ENCODE results near the gene DFFB.

The DFFB gene

DNA sequence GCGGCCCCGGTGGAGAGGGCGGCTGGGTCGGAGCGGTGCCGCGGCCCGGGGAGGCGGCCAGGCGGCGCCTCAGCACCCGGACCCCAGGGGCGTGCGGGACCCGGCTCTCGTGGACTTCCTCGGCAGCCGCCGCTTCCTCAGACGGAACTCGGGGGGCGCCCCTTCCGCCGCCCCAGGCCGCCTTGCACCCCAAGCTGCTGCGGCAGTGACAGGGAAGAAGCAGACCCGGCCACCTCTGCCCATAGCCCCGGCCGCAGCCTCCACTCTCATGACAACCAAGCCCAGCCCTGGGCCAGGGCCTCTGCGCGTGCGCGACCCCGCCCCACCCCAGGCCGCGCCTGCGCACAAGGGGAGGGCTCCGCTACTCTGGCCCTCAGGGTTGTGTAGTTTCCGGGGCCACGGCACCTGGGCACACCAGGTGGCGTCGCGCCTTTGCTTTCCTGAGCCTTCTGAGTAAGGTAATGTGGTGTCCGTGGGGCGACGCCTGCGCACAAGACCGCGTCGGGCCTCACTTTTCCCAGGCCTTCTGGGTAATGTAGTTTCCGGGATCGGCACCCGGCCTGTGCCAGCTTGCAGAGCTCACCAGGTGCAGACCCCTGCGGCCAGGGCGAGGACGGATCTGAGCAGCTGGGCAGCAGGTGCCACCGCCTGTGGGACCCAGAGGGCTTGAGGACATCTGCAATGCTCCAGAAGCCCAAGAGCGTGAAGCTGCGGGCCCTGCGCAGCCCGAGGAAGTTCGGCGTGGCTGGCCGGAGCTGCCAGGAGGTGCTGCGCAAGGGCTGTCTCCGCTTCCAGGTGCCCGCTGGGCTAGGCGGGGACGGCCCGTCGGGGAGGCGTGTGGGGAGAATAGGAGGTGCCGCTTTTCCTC is at the start of gene DFFB, which contains the start of gene CEP104:
Gene DFFB (plus strand): TSS at position 554 of the 868 bp plus-strand sequence. CDS start 128 bp downstream, at position 682.
Gene CEP104 (minus strand): TSS at position 289 of the 868 bp plus-strand sequence. CDS start 4,804 bp downstream, outside the sequence.
- peak; percentile 99 for DNase-seq

GRCh38 chr1:3807769-3808168 is 49.5 kb upstream of the DFFB start:
- no peak for DNase-seq

DNA sequence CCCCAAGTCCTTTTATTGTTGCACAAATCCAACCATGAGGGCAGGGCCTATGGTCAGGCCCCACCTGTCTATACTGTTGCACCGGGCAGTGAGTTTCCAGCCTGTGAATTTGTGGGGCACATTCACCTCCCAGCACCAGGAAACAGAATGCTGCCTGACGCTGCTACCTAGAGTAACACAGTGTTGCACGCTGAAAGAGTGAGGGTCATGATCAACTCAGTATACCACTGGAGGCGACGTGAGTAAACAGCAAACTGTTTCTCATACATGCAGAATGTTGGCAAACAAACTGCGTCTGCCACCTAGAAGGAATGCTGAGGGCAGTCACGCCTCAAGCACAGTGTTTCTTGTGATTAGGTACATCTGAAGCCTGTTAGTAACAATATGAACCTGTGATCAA is 47.6 kb upstream of the DFFB start:
- no peak for DNase-seq

GRCh38 chr1:3810149-3810761 is 47.0 kb upstream of the DFFB start:
- peak; percentile 18 for DNase-seq

DNA sequence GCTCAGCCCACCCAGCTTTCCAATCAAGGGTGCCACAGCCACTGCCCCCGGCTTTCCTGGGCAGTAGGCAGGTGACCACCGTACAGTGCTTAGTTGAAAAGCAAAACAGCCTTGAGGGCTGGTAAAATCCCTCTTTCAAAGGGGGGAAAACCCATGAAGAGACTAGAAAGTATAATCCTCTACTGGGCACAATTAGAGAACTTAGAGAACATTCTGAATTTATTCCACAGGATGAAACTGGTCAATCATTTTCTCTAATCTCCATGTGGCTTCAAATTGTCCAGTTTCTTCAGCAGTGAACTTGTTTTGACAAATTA is 45.7 kb upstream of the DFFB start:
- no peak for DNase-seq

DNA sequence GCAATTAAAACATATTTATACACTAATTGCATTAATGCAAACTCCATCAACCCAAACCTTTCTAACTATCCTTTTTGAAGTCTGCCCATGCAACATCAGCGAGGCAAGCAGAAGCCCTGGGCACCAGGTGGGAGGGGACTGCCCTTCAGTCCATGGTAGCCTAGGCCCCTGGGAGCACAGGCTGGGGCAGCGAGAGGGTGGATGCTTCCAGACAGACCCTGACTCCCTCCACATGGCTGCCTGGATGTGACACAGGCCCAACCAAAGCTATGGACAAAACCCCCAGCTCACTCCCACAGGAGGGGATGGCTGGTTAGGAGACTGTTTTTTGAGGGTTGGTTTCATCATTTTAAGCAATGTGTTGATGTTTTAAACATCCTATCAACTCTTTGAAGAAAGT is 43.2 kb upstream of the DFFB start:
- no peak for DNase-seq

GRCh38 chr1:3814771-3815561 is 42.3 kb upstream of the DFFB start:
- no peak for DNase-seq

DNA sequence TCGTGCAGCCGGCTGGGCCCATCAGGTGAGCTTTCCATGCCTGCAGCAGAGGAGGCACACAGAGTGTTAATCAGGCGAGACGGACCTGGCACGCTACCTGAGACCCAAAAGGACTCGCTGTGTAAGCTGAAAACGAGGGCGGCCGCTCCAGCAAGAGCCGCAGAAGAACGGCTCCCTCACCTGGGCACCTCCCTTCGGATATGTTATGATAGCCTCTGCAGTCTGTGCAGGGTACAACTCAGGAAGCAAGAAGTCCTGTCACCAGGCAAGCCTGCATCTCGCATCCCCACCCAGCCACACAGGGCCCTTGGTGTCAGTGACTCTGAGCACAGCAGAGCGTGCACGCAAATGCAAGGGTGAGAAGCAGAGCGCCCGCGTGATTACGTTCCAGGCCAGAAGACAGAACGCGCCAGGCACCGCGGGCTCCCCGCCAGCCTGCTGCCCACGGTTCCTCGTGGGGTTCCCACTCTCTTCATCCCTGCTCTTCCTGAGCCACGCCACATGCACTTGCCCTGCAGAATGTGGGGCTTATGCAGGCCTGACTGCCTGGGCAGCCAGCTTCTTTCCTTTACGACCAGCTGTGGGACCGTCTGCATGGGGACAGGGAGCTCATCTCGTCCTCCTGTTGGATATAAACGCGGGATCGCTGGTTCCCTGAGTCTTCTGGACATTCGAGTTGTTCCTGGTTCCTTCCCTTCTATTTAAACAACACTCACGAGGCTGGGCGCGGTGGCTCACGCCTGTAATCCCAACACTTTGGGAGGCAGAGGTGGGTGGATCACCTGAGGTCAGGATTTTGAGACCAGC is 40.7 kb upstream of the DFFB start:
- DNase-seq: no peak

- no peak for DNase-seq
Observed at GRCh38 chr1:3817138-3817740, 40.0 kb upstream of the DFFB start.

DNA sequence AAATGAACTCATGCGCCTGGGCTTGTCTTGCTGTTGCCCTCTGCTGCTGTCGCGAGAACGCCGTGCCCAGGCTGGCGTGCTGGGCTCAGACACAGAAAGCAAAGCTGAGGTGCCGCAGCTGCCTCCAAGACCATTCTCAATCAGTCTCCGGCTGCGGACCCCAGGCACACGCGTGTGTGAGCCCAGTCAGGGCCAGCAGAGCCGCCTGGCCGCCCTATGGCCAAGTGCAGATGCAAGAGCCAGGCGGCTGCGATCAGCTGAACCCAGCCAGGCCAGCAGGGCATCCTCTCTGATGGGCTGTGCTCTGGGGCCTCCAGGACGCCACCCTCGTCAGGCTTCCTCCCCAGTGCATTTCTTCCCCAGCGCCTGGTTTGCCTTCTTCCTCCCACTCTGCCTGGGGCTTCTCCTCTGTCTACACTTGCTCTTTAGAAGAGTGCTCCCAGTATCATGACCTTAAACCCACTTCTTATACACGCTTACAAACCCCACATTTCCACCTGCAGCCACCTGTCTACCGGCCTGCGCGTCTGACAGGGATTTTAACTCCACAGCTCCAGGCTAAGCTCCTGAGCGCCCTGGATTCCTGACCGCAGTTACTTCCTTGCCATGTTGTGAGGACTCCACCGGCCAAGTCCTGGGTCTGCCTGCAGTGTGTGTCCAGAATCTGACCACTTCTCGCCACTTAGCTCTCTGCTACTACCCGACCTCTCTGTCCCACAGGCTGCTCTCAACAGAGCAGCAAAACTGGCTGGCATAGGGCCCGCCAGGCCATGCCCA is 39.3 kb upstream of the DFFB start:
- DNase-seq: no peak

DNA sequence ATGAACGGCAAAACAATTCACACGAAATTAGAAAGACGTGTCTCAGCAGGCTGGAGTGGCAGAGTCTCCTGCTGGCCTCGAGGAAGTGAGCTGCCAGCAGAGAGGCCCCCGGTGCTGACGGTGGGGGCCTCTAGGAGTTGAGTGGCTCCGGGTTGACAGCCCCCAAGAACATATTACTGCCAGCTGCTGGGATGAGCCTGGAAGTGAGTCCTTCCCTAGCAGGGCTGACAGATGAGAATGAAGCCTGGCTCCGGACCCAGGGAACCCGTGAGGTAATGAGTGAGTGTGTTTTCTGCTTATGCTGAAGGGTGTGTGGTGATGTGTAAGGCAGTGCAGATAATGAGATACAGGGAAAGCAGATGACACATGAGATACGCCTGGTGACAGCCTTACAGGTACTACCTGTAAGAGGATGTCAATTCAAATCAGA is 37.5 kb upstream of the DFFB start:
- DNase-seq: no peak

- no peak for DNase-seq
Observed at GRCh38 chr1:3820316-3820715, 37.0 kb upstream of the DFFB start.

- no peak for DNase-seq
Observed at GRCh38 chr1:3821004-3821403, 36.3 kb upstream of the DFFB start.

GRCh38 chr1:3821447-3821846 is 35.8 kb upstream of the DFFB start:
- DNase-seq: no peak

GRCh38 chr1:3821908-3822307 is 35.4 kb upstream of the DFFB start:
- DNase-seq: no peak

DNA sequence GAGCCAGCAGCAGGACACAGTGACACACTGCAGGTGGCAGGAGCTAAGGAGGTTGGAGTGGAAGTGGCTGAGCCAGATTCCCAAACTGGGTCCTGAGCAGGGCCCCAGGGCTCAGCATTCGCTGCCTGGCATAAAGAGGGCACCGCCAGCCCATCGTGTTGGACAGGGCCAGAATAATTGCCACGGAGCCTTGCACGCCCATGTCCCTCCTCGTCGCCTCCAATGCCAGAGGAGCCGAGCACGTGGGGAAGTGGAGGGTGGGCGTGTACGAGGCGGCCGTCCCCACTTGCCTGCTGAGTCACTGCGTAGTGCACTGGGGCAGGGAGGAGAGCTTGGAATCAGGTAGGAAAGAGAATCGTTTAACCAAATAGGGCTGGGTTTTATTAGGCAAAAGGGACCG is 34.9 kb upstream of the DFFB start:
- no peak for DNase-seq

DNA sequence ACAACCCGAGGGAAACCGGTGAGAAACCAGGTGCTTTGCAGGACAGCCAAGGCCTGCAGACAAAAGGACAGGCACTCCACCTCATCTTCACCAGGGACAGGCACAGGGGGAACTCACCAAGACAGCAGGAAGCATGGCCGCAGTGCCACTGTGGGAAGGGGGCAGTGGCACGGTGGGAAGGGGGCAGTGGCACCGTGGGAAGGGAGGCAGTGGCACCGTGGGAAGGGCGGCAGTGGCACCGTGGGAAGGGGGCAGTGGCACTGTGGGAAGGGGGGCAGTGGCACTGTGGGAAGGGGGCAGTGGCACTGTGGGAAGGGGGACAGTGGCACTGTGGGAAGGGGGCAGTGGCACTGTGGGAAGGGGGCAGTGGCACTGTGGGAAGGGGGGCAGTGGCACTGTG is 32.6 kb upstream of the DFFB start:
- no peak for DNase-seq

- DNase-seq: no peak
Observed at GRCh38 chr1:3825356-3825755, 31.9 kb upstream of the DFFB start.

GRCh38 chr1:3827813-3828307 is 29.4 kb upstream of the DFFB start:
- DNase-seq: no peak

DNA sequence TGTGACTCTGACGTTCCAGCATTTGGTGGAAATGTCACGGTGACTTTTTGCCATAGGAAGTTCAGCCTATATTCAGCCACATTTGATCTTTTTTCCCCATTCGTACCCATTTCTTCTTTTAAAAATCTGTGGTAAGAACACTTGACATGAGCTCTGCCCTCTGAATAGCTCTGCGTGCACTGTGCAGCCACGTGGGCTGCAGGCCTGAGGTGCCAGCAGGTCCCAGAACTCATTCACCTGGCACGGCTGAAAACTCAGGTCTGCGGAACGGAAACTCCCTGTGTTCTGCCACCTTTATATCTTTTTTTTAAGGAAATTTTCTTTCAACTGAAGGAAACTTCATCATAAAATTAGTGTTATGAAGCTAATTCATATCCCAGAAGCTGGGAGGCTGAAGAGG is 28.9 kb upstream of the DFFB start:
- DNase-seq: no peak

DNA sequence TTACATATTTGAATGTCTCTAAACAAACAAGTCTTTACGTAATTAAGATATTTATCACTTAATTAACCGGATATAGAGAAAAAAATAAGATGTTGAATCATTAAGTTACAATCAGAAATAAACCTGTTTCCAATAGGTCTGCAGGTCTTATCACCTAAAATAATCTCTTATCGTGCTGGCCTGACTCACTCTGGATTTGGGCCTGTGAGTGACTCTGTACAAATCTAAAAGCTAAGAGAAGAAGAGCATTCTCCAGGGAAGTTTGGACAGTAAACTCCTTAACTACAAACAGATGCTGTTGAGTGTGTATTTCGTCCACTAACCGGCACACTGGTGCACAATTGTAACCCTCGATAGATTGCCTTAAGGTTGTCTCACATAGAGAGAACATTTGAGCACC is 25.6 kb upstream of the DFFB start:
- no peak for DNase-seq
